GM19238 (cell line): ENCODE data around the gene FTCD.
"Not testable (repeated sequence)": the region's sequence is repeated elsewhere in the genome, so short reads cannot be mapped to it uniquely, and the experiment has no call there.

ENCODE experiments used
- DNase-seq: peaks from one replicate; pipeline ENCODE4 v3.0.0; 2011; ENCODE audit warnings: low spot score; ENCODE audit not compliant: insufficient read length

The FTCD gene

DNA sequence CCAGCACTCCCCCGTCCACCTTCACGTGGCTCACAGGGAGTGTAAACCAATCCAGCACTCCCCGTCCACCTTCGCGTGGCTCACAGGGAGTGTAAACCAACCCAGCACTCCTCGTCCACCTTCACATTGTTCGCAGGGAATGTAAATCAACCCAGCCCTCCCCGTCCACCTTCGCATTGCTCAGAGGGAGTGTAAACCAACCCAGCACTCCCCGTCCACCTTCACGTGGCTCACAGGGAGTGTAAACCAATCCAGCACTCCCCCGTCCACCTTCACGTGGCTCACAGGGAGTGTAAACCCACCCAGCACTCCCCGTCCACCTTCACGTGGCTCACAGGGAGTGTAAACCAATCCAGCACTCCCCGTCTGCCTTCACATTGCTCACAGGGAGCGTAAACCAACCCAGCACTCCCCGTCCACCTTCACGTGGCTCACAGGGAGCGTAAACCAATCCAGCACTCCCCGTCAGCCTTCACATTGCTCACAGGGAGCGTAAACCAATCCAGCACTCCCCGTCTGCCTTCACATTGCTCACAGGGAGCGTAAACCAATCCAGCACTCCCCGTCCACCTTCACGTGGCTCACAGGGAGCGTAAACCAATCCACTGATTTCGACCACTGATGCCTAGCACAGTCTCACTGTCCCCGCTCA is 14.9 kb downstream of the FTCD start:
- not testable (repeated sequence) for DNase-seq

- DNase-seq, result no peak
Measured at GRCh38 chr21:46139686-46140085, 15.7 kb downstream of the FTCD start.

DNA sequence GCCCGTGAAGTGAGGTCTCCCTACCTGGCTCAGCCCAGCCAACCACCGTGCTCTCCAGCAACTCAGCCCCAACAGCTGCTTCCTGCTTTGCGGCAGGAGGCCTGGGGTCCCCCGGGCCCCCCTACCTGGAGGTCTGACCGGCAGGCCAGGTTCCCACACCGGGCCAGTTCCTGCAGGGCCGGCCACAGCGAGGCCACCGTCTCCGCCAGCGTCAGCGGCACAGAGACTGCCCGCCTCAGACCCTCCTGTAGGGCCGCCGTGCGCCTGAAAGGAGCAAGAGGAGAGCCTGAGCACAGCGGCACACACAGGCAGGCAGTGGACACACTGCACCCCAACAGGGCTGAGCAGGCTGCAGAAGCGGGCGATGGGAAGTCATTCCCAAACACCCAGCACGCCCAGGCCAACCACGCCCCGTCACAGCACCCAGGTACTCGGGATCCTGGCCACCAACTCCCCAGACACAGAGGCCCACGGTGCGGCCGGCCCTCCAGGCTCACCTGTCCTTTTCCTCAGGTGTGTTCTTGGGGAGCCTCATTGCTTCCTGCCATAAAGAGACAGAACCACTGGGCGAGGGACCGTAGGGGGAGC is 16.9 kb downstream of the FTCD start:
- no peak for DNase-seq

DNA sequence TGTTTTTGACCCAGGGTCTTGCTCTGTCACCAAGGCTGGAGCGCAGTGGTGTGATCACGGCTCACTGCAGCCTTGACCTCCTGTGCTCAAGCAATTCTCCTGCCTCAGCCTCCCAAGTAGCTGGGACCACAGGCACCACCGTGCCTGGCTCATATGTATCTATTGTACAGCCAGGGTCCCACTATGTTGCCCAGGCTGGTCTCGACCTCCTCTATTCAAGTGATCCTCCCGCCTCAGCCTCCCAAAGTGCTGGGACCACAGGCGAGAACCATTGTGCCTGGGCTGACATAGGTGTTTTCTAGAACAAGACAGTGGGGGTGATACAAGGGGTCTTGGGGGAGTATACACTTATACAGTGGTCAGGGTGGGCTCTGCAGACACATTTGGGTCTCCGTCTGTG is 17.5 kb downstream of the FTCD start:
- no peak for DNase-seq

- DNase-seq, result no peak
Measured at GRCh38 chr21:46136739-46137349, 18.5 kb downstream of the FTCD start.

DNA sequence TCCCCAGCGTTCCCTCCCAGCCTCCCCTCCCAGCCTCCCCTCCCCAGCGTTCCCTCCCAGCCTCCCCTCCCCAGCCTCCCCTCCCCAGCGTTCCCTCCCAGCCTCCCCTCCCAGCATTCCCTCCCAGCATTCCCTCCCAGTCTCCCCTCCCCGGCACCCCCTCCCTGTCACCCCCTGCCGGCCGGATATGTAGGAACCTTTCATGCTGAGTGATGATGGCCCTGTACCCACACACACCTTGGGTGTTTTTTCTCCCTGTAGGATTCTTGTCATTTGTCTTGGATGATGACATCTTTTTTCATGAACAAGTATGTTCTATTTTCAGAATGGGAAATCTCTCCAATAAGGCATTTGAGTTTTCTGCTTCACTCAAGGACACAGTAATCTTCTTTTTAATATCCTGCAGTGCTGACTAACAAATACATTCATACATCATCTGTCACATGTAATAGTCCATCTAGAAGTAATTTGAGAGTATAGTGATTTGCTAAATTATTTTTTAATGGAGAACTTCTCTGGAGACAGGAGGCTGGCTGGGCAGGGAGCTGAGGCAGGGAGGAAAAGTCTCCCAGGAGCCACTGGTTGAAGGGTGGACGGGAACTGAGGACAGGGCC is 19.5 kb downstream of the FTCD start:
- no peak for DNase-seq

- DNase-seq, result no peak
Measured at GRCh38 chr21:46131838-46132651, 23.3 kb downstream of the FTCD start.

GRCh38 chr21:46131588-46131837 is 23.9 kb downstream of the FTCD start:
- no peak for DNase-seq

- DNase-seq, result no peak
Measured at GRCh38 chr21:46130831-46131587, 24.4 kb downstream of the FTCD start.

DNA sequence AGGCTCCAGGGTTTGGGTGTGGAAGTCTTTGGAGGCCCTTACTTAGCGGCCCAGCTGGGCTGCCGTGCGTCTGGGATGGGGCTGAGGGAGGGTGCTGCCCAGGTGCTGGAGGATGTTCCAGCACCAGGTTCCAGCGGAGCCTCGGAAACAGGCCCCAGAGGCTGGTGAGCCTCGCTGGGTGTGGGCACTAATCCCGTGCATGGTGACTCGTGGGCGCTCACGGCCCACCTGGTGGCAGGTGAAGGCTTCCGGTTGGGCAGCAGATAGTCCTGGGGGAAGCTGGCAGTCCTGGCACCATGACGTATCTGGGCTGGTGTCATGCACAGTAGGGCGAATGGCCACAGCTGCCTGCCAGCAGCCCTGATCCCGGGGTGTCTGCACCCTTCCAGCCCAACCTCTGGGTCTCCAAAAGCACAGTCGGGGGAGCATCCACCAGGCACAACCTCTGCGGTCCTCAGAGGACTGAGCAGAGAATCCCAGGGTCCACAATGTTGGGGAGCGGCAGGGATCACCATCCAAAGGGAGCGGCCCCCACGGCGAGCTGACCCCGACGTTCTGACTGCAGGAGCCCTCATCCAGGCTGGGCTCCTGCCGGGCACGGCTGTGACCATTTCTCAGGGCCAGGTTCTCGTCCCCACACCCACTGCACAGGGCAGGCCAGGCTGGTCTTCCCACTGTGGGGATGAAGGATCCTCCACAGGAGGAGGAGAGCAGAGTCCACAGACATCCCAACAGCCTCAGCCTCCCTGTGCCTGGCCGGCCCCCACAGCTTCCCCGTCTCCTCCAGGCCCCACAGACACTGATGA is 25.3 kb downstream of the FTCD start:
- no peak for DNase-seq

DNA sequence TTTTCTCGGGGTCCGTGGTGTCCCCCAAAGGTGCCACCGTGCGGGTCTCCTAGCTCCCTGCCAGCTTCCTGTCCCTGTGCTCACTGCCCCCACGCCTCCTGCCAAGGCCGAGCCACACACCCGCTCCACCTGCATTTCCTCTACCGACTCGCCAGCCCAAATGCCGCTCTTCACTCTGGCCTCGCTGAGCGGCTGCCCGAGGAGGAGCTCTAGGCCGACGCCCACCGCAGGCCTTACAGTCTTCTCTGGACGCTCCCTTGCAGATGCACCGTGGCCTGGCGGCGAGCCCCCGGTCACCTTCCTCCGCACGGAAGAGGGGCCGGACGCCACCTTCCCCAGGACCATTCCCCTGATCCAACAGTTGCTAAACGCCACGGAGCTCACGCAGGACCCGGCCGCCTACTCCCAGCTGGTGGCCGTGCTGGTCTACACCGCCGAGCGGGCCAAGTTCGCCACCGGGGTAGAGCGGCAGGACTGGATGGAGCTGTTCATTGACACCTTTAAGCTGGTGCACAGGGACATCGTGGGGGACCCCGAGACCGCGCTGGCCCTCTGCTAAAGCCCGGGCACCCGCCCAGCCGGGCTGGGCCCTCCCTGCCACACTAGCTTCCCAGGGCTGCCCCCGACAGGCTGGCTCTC is 26.3 kb downstream of the FTCD start:
- no peak for DNase-seq

- DNase-seq, result no peak
Measured at GRCh38 chr21:46128106-46128932, 27.1 kb downstream of the FTCD start.

GRCh38 chr21:46127239-46128105 is 27.9 kb downstream of the FTCD start:
- no peak for DNase-seq

DNA sequence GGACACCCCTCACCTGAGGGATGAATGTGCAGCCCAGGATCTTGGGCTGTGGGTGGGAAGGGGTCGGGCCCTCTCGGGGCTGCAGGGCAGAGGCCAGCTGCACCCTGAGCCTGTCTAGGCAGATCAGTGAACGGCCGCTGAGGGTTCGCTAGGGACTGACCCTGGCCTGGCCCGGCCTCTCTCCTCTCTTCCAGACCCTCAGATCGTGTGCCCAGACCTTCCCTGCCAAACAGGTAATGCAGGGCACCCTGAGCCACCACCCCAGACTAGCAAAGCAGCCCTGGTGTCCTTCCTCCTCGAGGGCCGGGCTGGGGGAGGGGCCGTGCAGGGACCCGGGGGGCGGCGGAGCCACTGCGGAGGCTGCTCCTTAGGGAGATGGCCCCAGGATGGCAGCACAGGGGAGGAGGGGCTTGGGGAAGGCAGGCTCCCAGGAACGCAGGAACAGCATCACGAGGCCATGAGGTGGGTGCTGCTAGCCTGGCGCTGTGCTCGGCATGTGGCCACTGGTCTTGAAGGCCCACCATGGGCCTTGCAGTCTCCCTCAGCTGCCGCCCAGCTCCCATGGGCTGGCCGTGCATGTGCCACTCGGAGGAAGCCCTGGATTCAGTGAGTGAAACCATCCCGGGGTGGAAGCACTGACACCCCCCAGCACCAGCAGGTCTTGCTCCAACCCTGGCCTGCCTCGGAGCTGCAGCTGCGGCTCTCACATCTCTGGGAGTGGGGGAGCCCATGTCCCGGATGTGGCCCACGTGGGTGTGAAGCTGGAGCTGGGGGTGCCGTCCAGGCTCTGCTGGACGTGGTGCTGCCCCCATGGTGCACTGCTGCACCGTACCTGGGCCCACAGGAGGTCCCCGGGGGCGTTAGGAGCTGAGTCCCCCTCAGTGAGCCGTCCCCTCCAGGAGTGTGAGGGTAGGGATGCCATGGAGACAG is 28.8 kb downstream of the FTCD start:
- no peak for DNase-seq

DNA sequence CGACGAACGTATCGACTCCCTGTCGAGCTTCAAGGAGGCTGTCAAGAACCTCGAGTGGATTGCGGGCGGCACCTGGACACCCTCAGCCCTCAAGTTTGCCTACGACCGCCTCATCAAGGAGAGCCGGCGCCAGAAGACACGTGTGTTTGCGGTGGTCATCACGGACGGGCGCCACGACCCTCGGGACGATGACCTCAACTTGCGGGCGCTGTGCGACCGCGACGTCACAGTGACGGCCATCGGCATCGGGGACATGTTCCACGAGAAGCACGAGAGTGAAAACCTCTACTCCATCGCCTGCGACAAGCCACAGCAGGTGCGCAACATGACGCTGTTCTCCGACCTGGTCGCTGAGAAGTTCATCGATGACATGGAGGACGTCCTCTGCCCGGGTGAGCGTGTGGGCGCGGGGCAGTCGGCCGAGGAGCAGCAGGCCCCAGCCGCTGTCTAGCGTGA is 29.5 kb downstream of the FTCD start:
- DNase-seq, result no peak

DNA sequence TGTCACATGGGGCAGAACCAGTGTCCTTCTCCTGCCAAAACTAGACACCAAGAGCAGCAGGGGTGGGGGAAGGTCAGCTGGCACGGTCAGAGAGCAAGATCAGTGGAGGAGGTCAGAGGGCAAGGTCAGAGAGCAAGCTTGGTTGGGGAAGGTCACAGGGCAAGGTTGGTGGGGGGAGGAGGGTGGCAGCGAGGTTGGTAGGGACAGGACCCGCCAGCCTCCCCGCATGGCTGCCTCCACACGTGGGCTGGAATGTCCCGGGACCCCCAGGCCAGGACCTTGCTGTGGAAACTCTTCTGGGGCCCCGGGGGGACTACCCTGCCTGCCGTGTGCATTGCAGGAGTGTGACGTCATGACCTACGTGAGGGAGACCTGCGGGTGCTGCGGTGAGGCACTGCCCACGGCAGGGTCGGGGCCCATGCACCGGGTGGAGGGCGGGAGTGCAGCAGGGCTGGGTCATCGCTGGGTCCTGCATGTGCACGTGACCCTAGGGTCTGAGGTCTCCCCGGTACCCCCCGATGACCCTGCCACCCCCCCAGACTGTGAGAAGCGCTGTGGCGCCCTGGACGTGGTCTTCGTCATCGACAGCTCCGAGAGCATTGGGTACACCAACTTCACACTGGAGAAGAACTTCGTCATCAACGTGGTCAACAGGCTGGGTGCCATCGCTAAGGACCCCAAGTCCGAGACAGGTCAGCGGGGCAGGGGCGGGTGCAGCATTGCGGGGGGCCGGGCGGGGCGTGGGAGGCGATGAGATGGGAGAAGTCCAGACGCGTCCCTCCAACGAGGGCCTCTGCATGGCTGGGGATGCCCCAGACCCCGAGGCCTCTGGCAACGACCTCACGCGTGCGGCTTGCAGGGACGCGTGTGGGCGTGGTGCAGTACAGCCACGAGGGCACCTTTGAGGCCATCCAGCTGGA is 30.2 kb downstream of the FTCD start:
- no peak for DNase-seq
